ENCODE data around the gene KMO. TPM values are rescaled to one million over a fixed set of nuclear protein-coding genes. Genes with fewer than 3 reads are reported as not detected.

The KMO gene
- total and polyA plus RNA-seq, 2 of the 4 experiments (the other 2 are of a cell fraction): not detected

- Histone ChIP-seq H3K56ac (ENCODE audit: extremely low read depth, insufficient read depth, low read length) (no peak overlapping the region), H4K91ac (ENCODE audit: insufficient read depth, low read depth, low read length) (no peak overlapping the region), H2BK120ac (ENCODE audit: low read depth, low read length) (0 out of 2 replicates have a peak overlapping the region, but pooled peaks have one; percentile 11), H3K36me3 (ENCODE audit: control insufficient read depth, insufficient read depth, low read length) (no peaks in the 10 kb centered on the region), H2BK20ac (ENCODE audit: low read depth, low read length) (no peak overlapping the region), H3K27ac (ENCODE audit: insufficient read depth, low read length) (peak overlapping the region; percentile 45; the same call in 1 of the 2 replicates), H3K9me1 (ENCODE audit: insufficient read depth, low read length) (peaks cover 3% of the 10 kb centered on the region; the same call in 1 of the 2 replicates), H2BK15ac (ENCODE audit: low read depth, low read length) (no peak overlapping the region), H3K23ac (ENCODE audit: low read depth, low read length) (no peak overlapping the region), H3K4me2 (ENCODE audit: low read depth, low read length) (peak overlapping the region; percentile 10), H3K4me1 (ENCODE audit: control insufficient read depth, insufficient read depth, low read length) (peaks cover 15% of the 10 kb centered on the region), H4K8ac (ENCODE audit: low read depth in 2 of 2, low read length in 2 of 2) (no peak overlapping the region), H2BK5ac (ENCODE audit: low read depth, low read length, poor library complexity, severe bottlenecking) (peak overlapping the region; percentile 33), H3K79me1 (ENCODE audit: low read depth in 1 of 2, low read length in 2 of 2) (peaks cover 3 to 8% of the 10 kb centered on the region in 2 experiments; a peak in 1 of 4 replicates), H3K27me3 (ENCODE audit: control insufficient read depth, insufficient read depth, low read length) (no peaks in the 10 kb centered on the region), H2AFZ (replicated peaks; ENCODE audit: low read length, poor library complexity) (peak overlapping the region; percentile 70), H2AK9ac (replicated peaks; ENCODE audit: low read depth, low read length, poor library complexity) (no peak overlapping the region), H4K20me1 (ENCODE audit: insufficient read depth, low read length) (no peaks in the 10 kb centered on the region), H3K18ac (ENCODE audit: low read depth, low read length) (no peak overlapping the region), H3K4ac (ENCODE audit: low read depth, low read length) (no peak overlapping the region), H3K9me3 (ENCODE audit: control insufficient read depth, insufficient read depth, low read length) (no peaks in the 10 kb centered on the region), H2AK5ac (ENCODE audit: low read depth, low read length) (no peak overlapping the region), H3K4me3 (ENCODE audit: insufficient read depth, low read depth, low read length) (no peak overlapping the region), H4K5ac (ENCODE audit: low read depth, low read length) (no peak overlapping the region), H3K14ac (replicated peaks; ENCODE audit: low read depth, low read length) (no peak overlapping the region; the same call in 1 of the 2 replicates), H3K9ac (ENCODE audit: low read depth, low read length) (no peak overlapping the region)
- DNase-seq (peak; percentile 60), ATAC-seq (ENCODE audit: low read depth) (peak; percentile 46)
- WGBS, 2 experiments (ENCODE audit: extremely low coverage in 2 of 2, insufficient read length in 1 of 2): 11% methylated on average over 5 of the region's 8 CpGs; no CpG with 5 or more reads in 1 of the 2 experiments
- CTCF ChIA-PET: interaction anchor here (0.5 to 2.7 kb wide), 16 partner anchors 11 to 388 kb away, joined by 3 to 9 read pairs (median 4); partner anchors contain the start of gene MAP1LC3C
- in situ Hi-C loops (cut with MboI; ENCODE audit: low sequenced_read_pairs) (loop anchor here (5.0 to 25.0 kb wide), 2 partner anchors 227 to 1702 kb away; no protein-coding TSS in a partner anchor), intact Hi-C loops (cut with micrococcal nuclease) (loop anchor here (1.0 to 5.0 kb wide), 4 partner anchors 30 to 389 kb away; partner anchors contain the start of genes CHML, KMO, MAP1LC3C and OPN3), dilution Hi-C loops (cut with HindIII; ENCODE audit: low sequenced_read_pairs, unreplicated experiment) (no loop called here)
- TF ChIP-seq USF2 (IDR thresholded peaks at IDR 0.05; ENCODE audit: low read depth, low read length) (no peak), BHLHE40 (IDR thresholded peaks at IDR 0.05; ENCODE audit: low read depth, low read length) (no peak), RAD21 (IDR thresholded peaks at IDR 0.05; ENCODE audit: low read length) (no peak), SMC3 (IDR thresholded peaks at IDR 0.05; ENCODE audit: low read depth, low read length) (no peak), MAFK (IDR thresholded peaks at IDR 0.05; ENCODE audit: low read depth, low read length) (no peak), CTCF (conservative IDR thresholded peaks at IDR 0.05; ENCODE audit: low read depth, low read length) (no peak), MAZ (IDR thresholded peaks at IDR 0.05; ENCODE audit: borderline replicate concordance, low read depth, low read length) (no peak), POLR2A (IDR thresholded peaks at IDR 0.05; ENCODE audit: low read depth, low read length) (no peak), CHD1 (IDR thresholded peaks at IDR 0.05; ENCODE audit: low read depth, low read length) (no peak), RFX5 (IDR thresholded peaks at IDR 0.05; ENCODE audit: low read depth, low read length) (no peak)
- TF ChIP-seq, protein P1, sequence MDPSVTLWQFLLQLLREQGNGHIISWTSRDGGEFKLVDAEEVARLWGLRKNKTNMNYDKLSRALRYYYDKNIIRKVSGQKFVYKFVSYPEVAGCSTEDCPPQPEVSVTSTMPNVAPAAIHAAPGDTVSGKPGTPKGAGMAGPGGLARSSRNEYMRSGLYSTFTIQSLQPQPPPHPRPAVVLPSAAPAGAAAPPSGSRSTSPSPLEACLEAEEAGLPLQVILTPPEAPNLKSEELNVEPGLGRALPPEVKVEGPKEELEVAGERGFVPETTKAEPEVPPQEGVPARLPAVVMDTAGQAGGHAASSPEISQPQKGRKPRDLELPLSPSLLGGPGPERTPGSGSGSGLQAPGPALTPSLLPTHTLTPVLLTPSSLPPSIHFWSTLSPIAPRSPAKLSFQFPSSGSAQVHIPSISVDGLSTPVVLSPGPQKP (IDR thresholded peaks at IDR 0.05; ENCODE audit: borderline replicate concordance, low read depth, low read length): no peak
- POLR2A ChIA-PET (ENCODE audit: unreplicated experiment): no interaction called here
- BruUV-seq (replicated peaks): no TSS peak
Measured at GRCh38 chr1:241610056-241610815, 78.1 kb downstream of the KMO start.

Data from IMR-90 (cell line).